Kidney capillary endothelial cell (primary cell): ENCODE data around the gene BCL2.

Experiments used
- DNase-seq: peaks from one replicate; pipeline ENCODE4 v3.0.0-alpha.2; 2018; ENCODE audit warnings: low spot score

The BCL2 gene

DNA sequence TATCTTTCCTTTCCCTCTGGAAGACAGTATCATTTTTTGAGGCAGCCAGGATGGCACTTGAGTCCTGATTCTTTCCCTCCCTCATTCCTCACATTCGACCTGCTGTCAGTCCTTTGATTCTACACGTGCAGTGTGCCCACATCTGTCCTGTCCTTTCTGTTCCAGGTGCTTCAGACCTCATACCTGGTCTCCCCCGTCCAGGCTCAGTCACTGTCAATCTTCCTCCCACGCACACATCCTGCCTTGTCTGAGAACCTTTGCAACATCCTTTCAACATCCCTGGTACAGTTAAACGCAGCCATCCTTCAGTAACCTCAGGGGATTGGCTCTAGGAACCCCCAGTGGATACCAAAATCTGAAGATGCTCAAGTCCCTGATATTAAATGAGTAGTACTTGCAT lies 10.1 kb downstream of the BCL2 start:
- DNase-seq = no peak

DNA sequence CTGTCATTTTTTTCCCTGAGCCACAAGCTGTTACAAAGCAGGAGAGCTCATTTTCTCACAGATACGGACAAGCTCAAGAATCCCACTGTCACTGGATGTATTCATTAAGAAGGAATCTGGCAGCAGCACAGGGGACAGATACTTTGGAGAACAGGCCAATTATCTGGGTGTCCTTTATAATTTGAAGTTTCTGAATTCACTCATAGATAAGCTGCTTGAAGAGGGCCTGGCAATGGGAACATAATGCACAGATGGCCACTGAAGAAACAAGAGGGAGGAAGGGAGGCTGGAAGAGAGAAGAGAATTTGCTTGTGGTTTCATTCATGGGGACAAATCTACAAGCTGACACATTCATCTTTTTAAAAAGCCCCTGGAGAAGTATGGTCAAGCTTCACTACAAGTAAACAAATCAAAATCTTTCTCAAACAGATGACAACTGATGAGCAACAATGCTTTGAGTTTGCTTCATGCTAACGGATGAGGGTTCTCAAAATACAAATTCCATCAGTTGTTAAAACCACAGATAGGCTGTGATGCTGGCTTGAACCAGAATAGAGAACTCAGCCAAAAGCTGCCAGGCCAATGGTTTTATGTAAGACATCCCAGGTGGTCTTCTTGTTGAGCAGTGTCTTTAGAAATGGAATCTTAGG lies 11.9 kb downstream of the BCL2 start:
- DNase-seq = no peak

DNA sequence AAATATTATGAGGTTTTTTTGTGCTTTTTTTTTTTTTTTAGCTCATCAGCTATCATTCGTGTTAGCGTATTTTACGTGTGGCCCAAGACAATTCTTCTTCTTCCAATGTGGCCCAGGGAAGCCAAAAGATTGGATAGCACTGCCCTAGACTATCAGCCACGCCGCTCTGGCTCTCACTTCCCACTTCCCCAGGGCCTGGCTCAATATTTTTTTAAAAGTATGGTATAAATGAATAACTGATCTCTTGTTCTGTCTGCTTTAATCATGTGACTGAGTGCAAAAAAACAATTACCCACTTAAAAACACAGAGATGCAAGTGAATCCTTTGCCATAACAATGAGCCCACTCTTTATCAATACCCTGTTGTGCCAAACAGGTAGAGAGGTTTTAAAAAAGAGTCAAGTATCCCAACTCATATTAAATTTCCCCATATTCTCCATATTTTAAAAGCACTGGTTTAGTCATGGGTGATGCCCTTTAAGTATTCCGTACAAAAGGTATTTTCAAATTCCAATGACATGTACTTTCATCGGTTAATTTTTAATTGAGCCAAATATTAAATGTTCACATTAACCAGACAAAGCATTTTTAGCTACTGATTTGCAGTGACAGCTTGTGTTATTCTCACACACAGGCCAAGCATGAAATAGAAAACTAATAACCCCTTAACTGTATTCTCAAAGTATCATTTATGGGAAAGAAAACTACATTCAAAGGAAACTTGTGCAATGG lies 12.6 kb downstream of the BCL2 start:
- DNase-seq = no peak

- no peak for DNase-seq
Observed at GRCh38 chr18:63306249-63306648, 13.3 kb downstream of the BCL2 start.

DNA sequence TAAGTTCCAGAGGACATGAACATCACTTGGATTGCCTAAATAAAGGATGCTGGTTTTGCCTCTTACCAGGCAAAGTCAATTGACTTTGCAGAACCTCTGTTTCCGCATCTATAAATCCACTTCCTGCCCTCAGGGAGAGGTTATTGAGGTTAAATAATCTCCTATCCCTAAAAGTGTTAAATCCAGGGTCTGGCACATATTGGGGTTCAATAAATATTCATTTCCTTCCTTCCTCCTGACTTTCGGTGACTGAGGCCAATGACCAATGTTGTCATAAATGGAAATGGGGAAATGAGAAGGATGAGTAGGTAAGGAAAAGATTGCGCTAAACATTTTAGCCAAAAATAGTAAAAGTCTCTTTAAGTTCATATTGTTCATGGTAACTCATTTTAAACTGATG lies 16.0 kb downstream of the BCL2 start:
- no peak for DNase-seq

GRCh38 chr18:63302636-63303405 lies 16.7 kb downstream of the BCL2 start:
- no peak for DNase-seq

DNA sequence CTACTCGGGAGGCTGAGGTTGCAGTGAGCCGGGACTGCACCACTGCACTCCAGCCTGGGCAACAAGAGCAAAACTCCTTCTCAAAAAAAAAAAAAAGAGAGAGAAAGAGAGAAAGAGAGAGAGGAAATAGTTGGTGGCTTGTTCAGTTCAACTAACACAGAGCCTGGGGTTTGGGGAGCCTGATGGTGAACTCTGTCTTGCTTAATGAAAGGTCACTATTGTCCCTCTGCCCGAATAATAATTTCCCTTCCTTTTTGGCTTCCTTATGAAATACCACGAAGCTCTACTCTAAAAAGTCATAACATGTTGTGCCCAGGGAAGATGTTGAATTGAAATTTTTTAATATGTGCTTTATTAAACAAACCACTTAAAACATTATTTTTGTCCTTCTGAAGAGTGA lies 17.3 kb downstream of the BCL2 start:
- no peak for DNase-seq

- DNase-seq = no peak
Observed at GRCh38 chr18:63301434-63301833, 18.1 kb downstream of the BCL2 start.

GRCh38 chr18:63299837-63300745 lies 19.5 kb downstream of the BCL2 start:
- no peak for DNase-seq

GRCh38 chr18:63298400-63299365 lies 20.9 kb downstream of the BCL2 start:
- DNase-seq = peak; percentile 58

DNA sequence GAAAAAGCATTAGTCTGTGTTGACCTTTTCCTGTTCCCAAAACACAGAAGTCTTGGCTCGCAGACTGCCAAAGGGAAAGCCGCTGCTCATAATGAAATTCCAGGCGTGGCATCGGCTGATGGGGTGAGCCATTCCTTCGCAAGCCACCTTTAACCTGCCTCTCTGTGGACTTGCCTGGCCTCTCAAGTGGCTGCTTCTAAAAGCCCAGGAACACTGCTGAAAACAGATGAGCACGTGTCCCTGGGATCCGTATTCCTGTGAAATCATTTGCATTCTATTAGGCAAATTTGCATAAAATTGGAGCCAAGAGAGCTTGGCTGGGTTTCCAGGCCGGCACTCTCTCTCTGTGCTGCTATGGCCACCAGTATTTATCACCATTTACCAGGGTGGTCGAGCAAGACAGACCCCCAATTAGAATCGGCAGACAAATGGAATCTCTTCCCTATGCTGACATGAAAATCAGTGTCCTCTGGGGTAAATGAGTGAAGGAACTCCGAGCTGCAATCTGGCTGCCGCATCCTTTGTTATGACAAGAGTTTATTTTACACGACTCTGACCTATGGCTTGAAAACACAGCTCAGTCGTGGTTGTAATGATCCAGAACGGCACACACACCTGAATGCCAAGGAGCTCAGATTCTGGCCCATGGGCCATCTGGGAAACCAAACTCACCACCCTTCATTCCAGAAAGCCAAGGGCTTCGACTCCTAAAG lies 21.7 kb downstream of the BCL2 start:
- DNase-seq = no peak

GRCh38 chr18:63293935-63294334 lies 25.6 kb downstream of the BCL2 start:
- DNase-seq = no peak

GRCh38 chr18:63292831-63293683 lies 26.5 kb downstream of the BCL2 start:
- DNase-seq = no peak

DNA sequence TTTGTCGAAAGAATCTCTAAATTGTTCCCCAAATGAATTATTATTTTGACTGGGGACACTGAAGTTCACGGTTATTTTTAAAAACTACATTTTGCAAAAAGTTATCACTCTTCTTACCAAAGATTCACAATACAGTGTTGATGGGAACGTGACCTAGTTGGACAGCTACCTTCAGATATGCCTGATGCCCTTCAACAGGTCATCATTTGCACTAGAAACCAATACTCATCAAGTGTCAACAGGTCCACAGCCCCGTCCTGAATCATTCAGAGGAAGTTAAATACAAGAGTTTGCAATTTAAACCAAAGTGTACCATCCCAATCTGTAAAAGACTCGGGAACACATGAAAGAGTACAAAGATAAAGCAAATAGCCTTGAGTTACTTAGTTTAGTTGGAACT lies 28.3 kb downstream of the BCL2 start:
- no peak for DNase-seq

- DNase-seq = no peak
Observed at GRCh38 chr18:63290821-63291200, 28.8 kb downstream of the BCL2 start.

GRCh38 chr18:63290166-63290820 lies 29.3 kb downstream of the BCL2 start:
- no peak for DNase-seq

- no peak for DNase-seq
Observed at GRCh38 chr18:63288311-63288710, 31.3 kb downstream of the BCL2 start.

DNA sequence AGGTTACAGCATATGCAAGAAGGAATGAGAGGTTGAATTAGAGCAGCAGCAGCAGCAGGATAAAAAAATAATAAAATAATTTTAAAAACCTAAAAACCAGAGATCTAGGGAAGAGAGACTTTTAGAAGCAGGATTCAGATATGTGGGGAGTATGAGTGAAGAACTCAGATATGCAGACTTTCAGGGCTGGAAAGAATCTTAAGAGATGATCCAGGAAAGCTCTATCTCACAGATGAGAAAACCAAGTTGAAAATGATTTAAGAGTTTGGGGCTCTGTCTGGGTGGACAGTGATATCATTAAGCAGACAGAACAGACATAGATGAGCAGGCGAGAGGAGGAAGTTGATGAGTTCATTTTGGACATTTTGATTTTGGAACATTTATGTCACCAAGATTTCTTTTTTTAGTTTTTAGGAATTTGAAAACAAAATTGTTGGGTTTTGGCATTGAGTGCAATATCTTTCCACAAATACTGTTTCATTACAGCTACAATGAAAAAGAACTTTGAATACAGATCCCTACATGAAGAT lies 31.8 kb downstream of the BCL2 start:
- no peak for DNase-seq

DNA sequence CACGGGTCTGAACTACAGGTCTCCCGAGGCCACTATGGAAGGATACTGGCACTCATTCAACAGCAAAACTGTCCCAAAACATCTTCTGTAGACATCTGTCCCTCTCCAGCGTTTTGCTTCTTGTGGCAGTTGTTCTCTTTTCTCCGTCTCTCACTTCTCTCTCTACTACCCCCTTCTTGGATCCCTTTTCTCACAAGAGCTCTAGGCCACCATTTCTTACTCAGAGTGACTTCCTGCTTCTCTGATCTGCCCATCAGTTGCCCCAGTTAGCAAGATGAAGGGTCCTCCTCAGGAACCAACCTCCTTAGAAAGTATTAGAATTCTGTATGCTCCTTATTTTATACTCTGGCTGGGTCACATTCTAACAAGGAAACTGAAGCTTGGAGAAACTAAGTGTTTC lies 32.6 kb downstream of the BCL2 start:
- no peak for DNase-seq
